GM18951 (cell line): Measurements from ENCODE around the gene CYB5RL.
"Not testable (repeated sequence)": the region's sequence is repeated elsewhere in the genome, so short reads cannot be mapped to it uniquely, and the experiment has no call there.

Experiments
- POLR2A ChIP-seq: IDR thresholded peaks from 4 replicates; pipeline ENCODE4 v1.6.1; 2011; ENCODE audit warnings: mild to moderate bottlenecking; ENCODE audit not compliant: insufficient read length, insufficient read depth; ENCODE audit errors: extremely low read depth
- in situ Hi-C: fragments of 300-500 bp; cut with MboI; formaldehyde crosslinking; loops from one replicate; pipeline ENCODE4 v1.12.0; 2022; ENCODE audit warnings: low sequenced_read_pairs, mixed read lengths, inconsistent platforms; ENCODE audit not compliant: unreplicated experiment

The CYB5RL gene

DNA sequence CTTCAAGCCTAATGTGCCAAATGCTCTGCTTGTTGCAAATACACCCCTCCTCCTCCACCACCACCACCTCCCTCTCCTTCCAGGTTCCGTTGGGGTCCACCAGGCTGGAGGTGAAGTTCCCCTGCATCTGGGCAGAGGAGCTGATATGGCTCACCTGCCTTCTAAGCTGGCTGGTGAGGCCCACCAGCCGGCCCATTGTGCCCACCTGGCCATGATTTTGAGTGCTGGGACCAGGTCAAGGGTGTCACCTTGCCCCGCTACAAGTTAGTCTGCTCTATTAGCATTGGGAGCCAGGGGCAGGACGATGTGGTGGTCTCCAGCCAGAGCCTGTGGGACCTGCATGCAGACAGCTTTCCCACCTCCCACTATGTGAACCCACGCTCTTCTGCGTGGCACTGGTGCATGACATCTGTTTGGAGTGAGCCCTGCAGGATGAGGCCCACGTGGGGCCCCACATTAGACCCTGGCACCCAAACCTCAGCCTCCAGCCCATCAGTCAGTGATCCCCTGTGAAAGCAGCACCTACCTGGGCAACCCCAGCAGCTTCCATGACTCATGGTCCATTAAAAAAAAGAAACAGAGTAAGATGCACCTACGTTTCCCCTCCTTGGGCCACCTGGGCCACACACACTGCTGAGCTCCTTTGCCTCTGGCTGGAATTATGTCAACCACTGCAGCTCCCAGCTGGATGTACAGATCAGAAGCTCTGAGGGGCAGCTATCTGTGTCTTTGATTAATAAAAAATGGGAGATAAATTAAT lies 31.4 kb downstream of the CYB5RL start:
- in situ Hi-C loops, result no loop called here
- no peak for TF ChIP-seq POLR2A

GRCh38 chr1:54167422-54168139 lies 32.2 kb downstream of the CYB5RL start:
- in situ Hi-C loops, result no loop called here
- no peak for TF ChIP-seq POLR2A

GRCh38 chr1:54166357-54166756 lies 33.5 kb downstream of the CYB5RL start:
- in situ Hi-C loops, result not testable (repeated sequence)

GRCh38 chr1:54165146-54165545 lies 34.7 kb downstream of the CYB5RL start:
- TF ChIP-seq POLR2A, result no peak
- in situ Hi-C loops, result no loop called here

DNA sequence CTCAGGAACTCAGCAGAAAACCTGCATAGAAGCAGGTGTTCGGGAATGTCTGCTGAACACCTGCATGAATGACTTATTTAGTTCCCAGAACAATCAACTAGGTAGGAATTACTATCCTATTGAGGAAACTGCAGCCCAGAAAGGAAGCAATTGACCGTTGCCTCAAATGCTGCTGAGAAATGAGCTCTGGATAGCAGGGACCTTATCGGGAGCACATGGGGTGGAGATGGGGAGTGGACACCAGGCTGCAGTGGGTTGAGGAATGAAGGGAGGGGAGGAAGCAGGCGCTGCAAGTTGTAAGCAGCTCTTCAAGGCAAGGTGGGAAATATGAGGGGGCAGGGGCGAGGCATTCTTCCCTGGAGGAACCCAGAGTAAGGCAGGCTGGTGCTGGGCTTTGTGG lies 36.3 kb downstream of the CYB5RL start:
- TF ChIP-seq POLR2A, result no peak
- in situ Hi-C loops, result no loop called here

DNA sequence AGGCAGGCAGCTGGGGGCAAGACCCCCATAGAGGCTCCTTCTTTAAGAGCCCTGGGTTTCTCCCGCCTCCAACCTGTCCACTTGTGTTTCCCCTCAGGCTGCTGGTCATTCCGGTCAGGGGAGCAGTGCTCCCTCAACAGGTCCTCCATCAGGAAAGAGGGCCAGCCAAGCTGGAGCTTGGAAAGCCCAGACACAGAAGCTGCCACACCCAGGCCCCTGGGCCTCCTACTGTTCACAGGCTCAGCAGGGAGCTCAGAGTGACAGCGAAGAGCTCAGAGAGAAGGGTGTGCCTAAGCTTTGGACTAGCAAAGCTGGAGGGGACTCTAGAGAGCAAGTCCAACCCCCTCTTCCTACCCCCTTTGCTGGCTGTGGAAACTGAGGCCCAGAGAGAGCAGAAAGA lies 36.8 kb downstream of the CYB5RL start:
- TF ChIP-seq POLR2A, result no peak
- in situ Hi-C loops, result no loop called here

DNA sequence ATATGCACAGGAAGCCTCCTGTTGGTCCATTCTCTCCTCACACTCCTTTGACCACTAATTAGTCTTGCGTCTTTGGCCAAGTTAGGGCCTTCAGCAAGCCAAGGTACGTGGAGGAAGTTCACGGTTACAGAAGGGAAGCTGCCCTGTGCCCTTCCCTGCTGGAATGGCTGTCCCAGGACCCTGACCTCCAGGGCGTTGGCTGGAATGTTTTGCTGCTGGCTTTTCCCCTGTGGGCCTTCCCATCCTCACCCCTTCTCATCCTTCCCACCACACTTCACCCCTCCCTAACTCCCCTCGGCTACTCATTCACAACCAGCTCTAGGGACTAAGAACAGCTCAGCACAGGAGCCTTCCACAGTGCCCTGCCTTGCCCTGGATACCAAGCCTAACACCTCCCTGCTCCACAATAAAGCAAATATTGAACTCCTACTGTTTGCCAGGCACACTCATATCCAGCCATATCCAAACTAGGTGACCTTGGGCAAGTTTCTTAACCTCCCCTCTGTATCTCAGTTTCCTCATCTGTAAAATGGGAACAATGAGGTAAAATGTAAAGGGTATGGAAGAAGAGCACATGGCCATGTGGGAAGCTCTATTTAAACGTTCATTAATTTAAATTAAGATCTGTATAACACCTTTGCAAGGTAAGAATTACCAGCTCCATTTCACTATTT lies 38.2 kb downstream of the CYB5RL start:
- in situ Hi-C loops, result no loop called here

GRCh38 chr1:54160351-54160750 lies 39.5 kb downstream of the CYB5RL start:
- no peak for TF ChIP-seq POLR2A
- in situ Hi-C loops, result no loop called here

More for the DNA sequence above, 38.2 kb downstream of the CYB5RL start:
- TF ChIP-seq POLR2A, result no peak

- in situ Hi-C loops, result no loop called here
- TF ChIP-seq POLR2A, result no peak
Observed at GRCh38 chr1:54159733-54160316, 40.0 kb downstream of the CYB5RL start.

DNA sequence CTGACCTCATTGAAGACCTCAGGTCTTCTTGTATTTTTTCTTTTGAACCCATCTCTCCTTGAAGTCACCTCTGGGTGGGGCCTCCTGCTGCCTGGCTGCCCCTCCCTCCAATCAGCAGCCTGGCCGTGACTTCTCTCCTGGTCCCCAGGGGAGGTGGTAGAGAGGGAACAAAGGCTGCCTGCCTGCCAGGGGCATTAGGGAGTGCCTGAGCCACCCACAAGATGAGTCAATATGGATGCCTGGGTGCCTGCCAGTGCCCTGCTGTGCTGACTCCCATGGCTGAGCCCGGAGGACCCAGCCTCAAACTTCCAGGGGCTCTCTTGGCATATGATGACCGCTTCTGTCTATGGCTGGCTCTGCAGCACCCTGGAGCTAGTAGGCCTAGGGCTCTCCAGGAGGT lies 41.8 kb downstream of the CYB5RL start:
- in situ Hi-C loops, result no loop called here
- no peak for TF ChIP-seq POLR2A

GRCh38 chr1:54157401-54157800 lies 42.4 kb downstream of the CYB5RL start:
- in situ Hi-C loops, result no loop called here
- TF ChIP-seq POLR2A, result no peak

DNA sequence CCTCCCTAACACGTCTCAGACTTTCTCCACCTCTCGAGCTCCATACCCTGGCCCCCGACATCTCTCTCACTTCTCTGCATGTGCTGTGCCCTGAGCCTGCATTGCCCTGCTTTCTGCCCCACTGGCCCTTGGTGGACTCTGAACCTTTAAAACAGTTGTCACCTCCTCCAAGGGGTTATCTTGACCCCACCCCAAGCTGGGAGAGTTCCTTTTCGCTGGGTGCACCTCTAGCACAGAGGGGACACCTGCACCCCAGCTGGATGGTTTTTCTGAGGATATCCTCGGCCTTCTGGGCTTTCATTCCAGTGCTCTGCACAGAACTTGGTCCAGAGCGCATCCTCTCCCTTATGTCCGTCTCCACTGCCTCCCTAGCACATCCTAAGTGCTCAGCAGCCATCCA lies 42.8 kb downstream of the CYB5RL start:
- TF ChIP-seq POLR2A, result no peak
- in situ Hi-C loops, result no loop called here

DNA sequence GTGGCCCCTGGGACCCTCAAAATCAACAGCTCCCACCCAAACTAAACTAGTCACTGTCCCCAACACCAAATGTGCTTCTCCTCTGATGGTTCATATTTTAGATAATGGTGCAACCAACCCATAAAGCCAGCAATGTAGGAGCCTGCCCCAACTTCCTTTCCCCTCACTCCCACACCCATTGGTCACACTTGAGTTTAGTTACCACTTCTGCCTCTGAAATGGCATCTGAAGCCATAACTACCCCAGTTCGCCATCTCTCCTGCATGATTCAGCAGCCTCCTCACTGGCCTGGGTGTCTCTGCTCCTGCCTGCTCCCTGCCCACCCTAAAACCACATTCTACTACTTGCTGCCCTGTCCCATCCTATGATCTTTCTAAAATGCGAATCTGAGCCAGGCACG lies 43.6 kb downstream of the CYB5RL start:
- in situ Hi-C loops, result no loop called here
- TF ChIP-seq POLR2A, result no peak
